Endothelial cell of umbilical vein (primary cell): ENCODE data around the gene WNT7B. TPM values are rescaled to one million over a fixed set of nuclear protein-coding genes. Genes with fewer than 3 reads are reported as not detected.

Experiments
- BruUV-seq: library from RNA; stranded (reverse); fragments of 400-500 nt; replicated peaks from 2 replicates; lab custom pipeline; 2021; lab: Mats Ljungman, UMichigan
- CTCF ChIA-PET: fragments of 300-600, 350-600 bp; sonication (Branson Sonifier 250); formaldehyde crosslinking; loops from one replicate; lab custom pipeline; 2021; ENCODE audit warnings: antibody characterized with exemption, inconsistent platforms; lab: Charles Lee
- POLR2A ChIA-PET: fragments of 300-600, 350-600 bp; sonication (Branson Sonifier 250); formaldehyde crosslinking; loops from one replicate; lab custom pipeline; 2021; ENCODE audit warnings: antibody characterized with exemption, inconsistent platforms; lab: Charles Lee
- DNase-seq: peaks from one replicate; pipeline ENCODE4 v3.0.0-alpha.2; 2011; ENCODE audit warnings: low read depth, low spot score
- FAIRE-seq: peaks from 2 replicates; lab custom pipeline; 2011; peaks lifted over from hg19 to GRCh38; lab: Jason Lieb, UNC
- H2AFZ ChIP-seq: 2 replicates; pipeline ENCODE4 v1.6.0; 2012; ENCODE audit warnings: low read depth, low read length, control low read depth, inconsistent platforms
- H3K27ac ChIP-seq: 2 replicates; pipeline ENCODE4 v1.5.1; 2011; ENCODE audit warnings: low read depth, mild to moderate bottlenecking, control low read depth, low read length, moderate library complexity; ENCODE audit not compliant: insufficient read depth
- H3K27me3 ChIP-seq, 2 experiments: 2 replicates each; pipeline versions ENCODE4 v1.6.0 to v1.6.1; 2011; ENCODE audit warnings: low read length in 2 of 2, mixed read lengths in 1 of 2; ENCODE audit not compliant: control insufficient read depth in 2 of 2, insufficient read depth in 2 of 2
- H3K36me3 ChIP-seq, 2 experiments: 2 replicates in 1 of 2; 3 replicates in 1 of 2; pipeline ENCODE4 v1.5.1; 2011; ENCODE audit warnings: low read length in 2 of 2, mild to moderate bottlenecking in 1 of 2, moderate library complexity in 1 of 2; ENCODE audit not compliant: control insufficient read depth in 2 of 2, insufficient read depth in 2 of 2; ENCODE audit errors: extremely low read depth in 1 of 2
- H3K4me1 ChIP-seq: 3 replicates; pipeline ENCODE4 v1.5.1; 2011; ENCODE audit warnings: mild to moderate bottlenecking, low read length; ENCODE audit not compliant: control insufficient read depth, insufficient read depth; ENCODE audit errors: extremely low read depth
- H3K4me2 ChIP-seq: 2 replicates; pipeline ENCODE4 v1.6.1; 2011; ENCODE audit warnings: low read length, control low read depth, mixed read lengths; ENCODE audit not compliant: insufficient read depth
- H3K4me3 ChIP-seq, 3 experiments: fragments of 200-600 bp in 1 of 3; sonication (generic), shearing (Covaris generic) in 1 of 3; replicated peaks in 1 of 3; 2 replicates each; pipeline ENCODE4 v1.5.1; 2011 to 2016; ENCODE audit warnings: control low read depth in 3 of 3, low read length in 3 of 3, mild to moderate bottlenecking in 2 of 3, inconsistent platforms in 1 of 3, low read depth in 1 of 3, moderate library complexity in 1 of 3; ENCODE audit not compliant: insufficient read depth in 1 of 3
- H3K79me2 ChIP-seq: 2 replicates; pipeline ENCODE4 v1.6.0; 2012; ENCODE audit warnings: low read length, inconsistent platforms; ENCODE audit not compliant: control insufficient read depth, insufficient read depth
- H3K9ac ChIP-seq: replicated peaks from 2 replicates; pipeline ENCODE3; 2011; ENCODE audit warnings: low read length, control low read depth; ENCODE audit not compliant: insufficient read depth; ENCODE audit errors: extremely low read depth
- H3K9me1 ChIP-seq: replicated peaks from 3 replicates; pipeline ENCODE4 v1.6.0; 2011; ENCODE audit warnings: mild to moderate bottlenecking, low read length; ENCODE audit not compliant: control insufficient read depth, insufficient read depth; ENCODE audit errors: extremely low read depth
- H3K9me3 ChIP-seq: replicated peaks from 2 replicates; pipeline ENCODE4 v1.5.1; 2012; ENCODE audit warnings: low read length, inconsistent platforms; ENCODE audit not compliant: control insufficient read depth, insufficient read depth
- H4K20me1 ChIP-seq: replicated peaks from 2 replicates; pipeline ENCODE3; 2011; ENCODE audit warnings: mild to moderate bottlenecking, low read length; ENCODE audit not compliant: control insufficient read depth, insufficient read depth; ENCODE audit errors: extremely low read depth
- CTCF ChIP-seq, 2 donors: IDR thresholded peaks; 1 replicate in 1 of 2; 2 replicates in 1 of 2; pipeline ENCODE4 v1.5.1; 2011; ENCODE audit warnings: low read length in 2 of 2, mild to moderate bottlenecking in 2 of 2, moderate library complexity in 2 of 2, control low read depth in 1 of 2, inconsistent platforms in 1 of 2, low read depth in 1 of 2; ENCODE audit not compliant: insufficient read depth in 1 of 2; ENCODE audit errors: extremely low read depth in 1 of 2
- EZH2 ChIP-seq: IDR thresholded peaks from 2 replicates; pipeline ENCODE4 v1.6.1; 2012; ENCODE audit warnings: borderline replicate concordance, low read depth, mild to moderate bottlenecking, moderate library complexity, low read length, inconsistent platforms; ENCODE audit not compliant: severe bottlenecking
- FOS ChIP-seq: IDR thresholded peaks from 2 replicates; pipeline ENCODE4 v1.6.1; 2011; ENCODE audit warnings: mild to moderate bottlenecking, low read length, moderate library complexity, borderline replicate concordance; ENCODE audit not compliant: insufficient read depth
- GATA2 ChIP-seq: IDR thresholded peaks from 2 replicates; pipeline ENCODE4 v1.7.0; 2011; ENCODE audit warnings: low read depth, mild to moderate bottlenecking, moderate library complexity, mixed read lengths, low read length; ENCODE audit not compliant: insufficient read length, insufficient read depth
- JUN ChIP-seq: IDR thresholded peaks from 2 replicates; pipeline ENCODE4 v1.6.1; 2011; ENCODE audit warnings: borderline replicate concordance, low read depth; ENCODE audit not compliant: insufficient read length, insufficient read depth
- MAX ChIP-seq: IDR thresholded peaks from 2 replicates; pipeline ENCODE4 v1.6.1; 2011; ENCODE audit not compliant: insufficient read depth, insufficient read length
- MYC ChIP-seq: IDR thresholded peaks from one replicate; pipeline ENCODE4 v1.6.1; 2011; ENCODE audit warnings: mild to moderate bottlenecking, low read depth, low read length
- POLR2A ChIP-seq: IDR thresholded peaks from 2 replicates; pipeline ENCODE4 v1.6.1; 2012; ENCODE audit warnings: low read depth, mild to moderate bottlenecking, control low read depth, low read length
- POLR2AphosphoS5 ChIP-seq: IDR thresholded peaks from 2 replicates; pipeline ENCODE4 v1.6.1; 2012; ENCODE audit warnings: low read depth, mild to moderate bottlenecking, control low read depth, low read length, moderate library complexity; ENCODE audit not compliant: insufficient read depth
- dilution Hi-C: fragments of 300-500 bp; cut with MboI; formaldehyde crosslinking; loops from one replicate; pipeline ENCODE4 v1.15.0; 2019; ENCODE audit warnings: low sequenced_read_pairs; ENCODE audit not compliant: extremely low pct_ligation_motif_present
- intact Hi-C: fragments of 100-400 bp; cut with micrococcal nuclease; formaldehyde crosslinking; loops from one replicate; pipeline ENCODE4 v1.10.0; 2022
- polyA plus RNA-seq, 4 experiments: library from polyadenylated mRNA; depleted of rRNA in 3 of 4; stranded (reverse) in 3 of 4; unstranded in 1 of 4; fragments of >200 nt; gene quantifications; 2 replicates each; pipeline versions ENCODE4 v1.2.1 to v1.2.3, GENCODE V29; 2011 to 2012; ENCODE audit warnings: missing spikeins in 1 of 4
- total RNA-seq: library from RNA; stranded (reverse); gene quantifications from 2 replicates; pipeline ENCODE4 v1.2.3, GENCODE V29; 2021

Gene WNT7B
- total and polyA plus RNA-seq, 2 donors (not counting 3 experiments of a cell fraction or from before 2014, with no cell fraction given): not detected

GRCh38 chr22:45948081-45948648 lies 28.8 kb downstream of the WNT7B start:
- Histone ChIP-seq H3K9me3 (no peaks in the 10 kb centered on the region), H3K9ac (no peak overlapping the region), H3K4me2 (no peak overlapping the region), H3K4me1 (no peaks in the 10 kb centered on the region), H3K27ac (no peak overlapping the region), H2AFZ (no peak overlapping the region), H3K79me2 (no peaks in the 10 kb centered on the region), H3K9me1 (no peaks in the 10 kb centered on the region), H3K27me3 (no peaks in the 10 kb centered on the region), H3K4me3 (no peak overlapping the region), H3K36me3 (no peaks in the 10 kb centered on the region), H4K20me1 (no peaks in the 10 kb centered on the region)
- no TSS peak for BruUV-seq
- CTCF ChIA-PET: interaction anchor here (0.5 to 3.1 kb wide), 3 partner anchors 10 to 305 kb away, joined by 3 to 10 read pairs (median 5); no protein-coding TSS in a partner anchor
- dilution Hi-C loops (no loop called here), intact Hi-C loops (no loop called here)
- DNase-seq (no peak), FAIRE-seq (no peak)
- TF ChIP-seq FOS: no peak
- no peak for TF ChIP-seq JUN
- no peak for TF ChIP-seq CTCF (IDR thresholded peaks at IDR 0.05; ENCODE audit: extremely low read depth in 1 of 2, insufficient read depth in 1 of 2, low read depth in 1 of 2, low read length in 2 of 2)
- no peak for TF ChIP-seq MAX
- no peak for TF ChIP-seq EZH2
- no peak for TF ChIP-seq POLR2A
- TF ChIP-seq MYC: no peak
- no peak for TF ChIP-seq POLR2AphosphoS5
- TF ChIP-seq GATA2: no peak
- POLR2A ChIA-PET: interaction anchor here (0.7 kb wide), 1 partner anchor 13 kb away, joined by 15 read pairs; no protein-coding TSS in a partner anchor
